HG02973 (cell line): ENCODE measurements around the gene IGSF23.
"Not testable (repeated sequence)": the region's sequence is repeated elsewhere in the genome, so short reads cannot be mapped to it uniquely, and the experiment has no call there.

ENCODE experiments used
- ATAC-seq: cut with Tn5 transposase; IDR thresholded peaks from one replicate; pipeline ENCODE4 v1.9.1; 2021; ENCODE audit warnings: moderate library complexity; ENCODE audit not compliant: unreplicated experiment

IGSF23 gene

GRCh38 chr19:44587963-44588770, 25.2 kb upstream of the IGSF23 start:
- no peak for ATAC-seq

- ATAC-seq, result no peak
Measured at GRCh38 chr19:44588771-44589112, 24.6 kb upstream of the IGSF23 start.

- no peak for ATAC-seq
Measured at GRCh38 chr19:44590245-44591059, 22.9 kb upstream of the IGSF23 start.

- ATAC-seq, result not testable (repeated sequence)
Measured at GRCh38 chr19:44591340-44591993, 21.9 kb upstream of the IGSF23 start.

GRCh38 chr19:44592451-44592890, 20.9 kb upstream of the IGSF23 start:
- no peak for ATAC-seq

GRCh38 chr19:44593294-44593693, 20.1 kb upstream of the IGSF23 start:
- no peak for ATAC-seq

- not testable (repeated sequence) for ATAC-seq
Measured at GRCh38 chr19:44593866-44594266, 19.5 kb upstream of the IGSF23 start.

- no peak for ATAC-seq
Measured at GRCh38 chr19:44596428-44597130, 16.8 kb upstream of the IGSF23 start.

- no peak for ATAC-seq
Measured at GRCh38 chr19:44597131-44597491, 16.3 kb upstream of the IGSF23 start.

- ATAC-seq, result no peak
Measured at GRCh38 chr19:44598355-44598754, 15.0 kb upstream of the IGSF23 start.

- ATAC-seq, result no peak
Measured at GRCh38 chr19:44598880-44599279, 14.5 kb upstream of the IGSF23 start.

GRCh38 chr19:44600466-44600865, 12.9 kb upstream of the IGSF23 start:
- no peak for ATAC-seq

GRCh38 chr19:44602081-44602480, 11.3 kb upstream of the IGSF23 start:
- ATAC-seq, result no peak

GRCh38 chr19:44603201-44603945, 10.0 kb upstream of the IGSF23 start:
- no peak for ATAC-seq

- ATAC-seq, result no peak
Measured at GRCh38 chr19:44604241-44604640, 9.1 kb upstream of the IGSF23 start.

GRCh38 chr19:44605547-44605946, 7.8 kb upstream of the IGSF23 start:
- ATAC-seq, result no peak

GRCh38 chr19:44607049-44607448, 6.3 kb upstream of the IGSF23 start:
- no peak for ATAC-seq

GRCh38 chr19:44607917-44608316, 5.4 kb upstream of the IGSF23 start:
- no peak for ATAC-seq

GRCh38 chr19:44608391-44608821, 5.0 kb upstream of the IGSF23 start:
- ATAC-seq, result no peak

GRCh38 chr19:44609219-44609618, 4.1 kb upstream of the IGSF23 start:
- no peak for ATAC-seq
